Kidney glomerular epithelial cell (primary cell): ENCODE results near the gene ZNF532.

Experiments
- DNase-seq: peaks from one replicate; lab custom pipeline; 2025; lab: John Stamatoyannopoulos, UW

ZNF532 gene

DNA sequence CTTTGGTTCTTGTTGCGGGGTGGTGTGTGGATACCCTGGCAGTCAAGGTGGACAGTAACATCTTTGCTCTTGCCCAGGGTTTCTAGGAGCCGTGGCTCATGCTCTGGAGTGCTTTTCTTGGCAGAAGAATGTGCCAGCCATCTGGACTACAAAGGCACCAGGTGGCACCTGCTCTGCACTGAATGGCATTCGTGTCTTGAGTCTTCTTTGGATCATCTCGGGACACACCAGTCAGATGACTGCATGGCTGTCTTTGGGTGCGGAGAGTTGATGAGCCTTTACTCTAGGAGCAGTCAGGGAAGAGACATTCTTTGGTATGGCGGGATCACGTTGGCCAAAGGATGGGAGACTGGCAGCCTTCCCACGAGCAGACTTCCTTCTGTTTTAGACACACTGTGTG, 170.9 kb downstream of the ZNF532 start:
- DNase-seq, result no peak
